ENCODE measurements around the gene OPRM1.

The OPRM1 gene

DNA sequence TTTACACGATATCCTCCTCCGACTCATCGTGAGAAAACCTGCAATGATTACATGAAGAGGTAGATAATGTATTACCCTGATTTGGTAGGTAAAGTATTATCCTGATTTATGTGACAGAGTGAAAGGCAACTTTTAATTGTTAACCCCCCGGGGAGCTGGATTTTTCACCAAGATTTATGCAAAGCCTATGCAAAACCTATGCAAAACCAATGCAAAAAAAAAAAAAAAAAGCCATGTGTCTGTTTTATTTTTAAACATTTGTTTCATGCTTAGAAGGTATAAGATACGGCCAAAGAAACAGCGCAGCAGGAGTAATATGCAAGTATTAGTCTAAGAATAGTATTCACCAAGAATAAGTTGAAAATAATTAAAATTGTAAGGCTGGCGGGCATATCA lies 207.7 kb downstream of the OPRM1 start:
- peak overlapping the region; percentile 98 for H3K27ac ChIP-seq (ENCODE audit: low read length)
- H2AFZ ChIP-seq (ENCODE audit: low read depth, low read length): peak overlapping the region; percentile 93
- H3K9ac ChIP-seq (ENCODE audit: low read depth, low read length): peak overlapping the region; percentile 82
- H3K4me1 ChIP-seq (ENCODE audit: insufficient read depth, low read length): peaks cover 98% of the 10 kb centered on the region
- H4K20me1 ChIP-seq (ENCODE audit: insufficient read depth, low read length): no peaks in the 10 kb centered on the region
- H3K4me2 ChIP-seq (ENCODE audit: insufficient read depth, low read length): peak overlapping the region; percentile 71
- no peak for DNase-seq
- no peak for ATAC-seq (ENCODE audit: insufficient read depth, low read depth)
- H3K27me3 ChIP-seq (ENCODE audit: insufficient read depth, low read length, poor library complexity): no peaks in the 10 kb centered on the region
- peaks cover 13% of the 10 kb centered on the region for H3K36me3 ChIP-seq (ENCODE audit: insufficient read depth, low read length)
- no peak for TF ChIP-seq EZH2 (IDR thresholded peaks at IDR 0.05; ENCODE audit: borderline replicate concordance, low read depth, low read length, severe bottlenecking)
- TF ChIP-seq, protein P1, sequence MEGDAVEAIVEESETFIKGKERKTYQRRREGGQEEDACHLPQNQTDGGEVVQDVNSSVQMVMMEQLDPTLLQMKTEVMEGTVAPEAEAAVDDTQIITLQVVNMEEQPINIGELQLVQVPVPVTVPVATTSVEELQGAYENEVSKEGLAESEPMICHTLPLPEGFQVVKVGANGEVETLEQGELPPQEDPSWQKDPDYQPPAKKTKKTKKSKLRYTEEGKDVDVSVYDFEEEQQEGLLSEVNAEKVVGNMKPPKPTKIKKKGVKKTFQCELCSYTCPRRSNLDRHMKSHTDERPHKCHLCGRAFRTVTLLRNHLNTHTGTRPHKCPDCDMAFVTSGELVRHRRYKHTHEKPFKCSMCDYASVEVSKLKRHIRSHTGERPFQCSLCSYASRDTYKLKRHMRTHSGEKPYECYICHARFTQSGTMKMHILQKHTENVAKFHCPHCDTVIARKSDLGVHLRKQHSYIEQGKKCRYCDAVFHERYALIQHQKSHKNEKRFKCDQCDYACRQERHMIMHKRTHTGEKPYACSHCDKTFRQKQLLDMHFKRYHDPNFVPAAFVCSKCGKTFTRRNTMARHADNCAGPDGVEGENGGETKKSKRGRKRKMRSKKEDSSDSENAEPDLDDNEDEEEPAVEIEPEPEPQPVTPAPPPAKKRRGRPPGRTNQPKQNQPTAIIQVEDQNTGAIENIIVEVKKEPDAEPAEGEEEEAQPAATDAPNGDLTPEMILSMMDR (IDR thresholded peaks at IDR 0.05; ENCODE audit: borderline replicate concordance, extremely low read depth, low read length, poor library complexity, severe bottlenecking): no peak
- peak overlapping the region; percentile 57 to 66 for H3K4me3 ChIP-seq (ENCODE audit: low read depth in 1 of 2, low read length in 2 of 2)
- H3K79me2 ChIP-seq (ENCODE audit: insufficient read depth, low read length): peaks cover 52% of the 10 kb centered on the region
- H3K9me3 ChIP-seq (ENCODE audit: insufficient read depth, low read length, severe bottlenecking): no peaks in the 10 kb centered on the region

DNA sequence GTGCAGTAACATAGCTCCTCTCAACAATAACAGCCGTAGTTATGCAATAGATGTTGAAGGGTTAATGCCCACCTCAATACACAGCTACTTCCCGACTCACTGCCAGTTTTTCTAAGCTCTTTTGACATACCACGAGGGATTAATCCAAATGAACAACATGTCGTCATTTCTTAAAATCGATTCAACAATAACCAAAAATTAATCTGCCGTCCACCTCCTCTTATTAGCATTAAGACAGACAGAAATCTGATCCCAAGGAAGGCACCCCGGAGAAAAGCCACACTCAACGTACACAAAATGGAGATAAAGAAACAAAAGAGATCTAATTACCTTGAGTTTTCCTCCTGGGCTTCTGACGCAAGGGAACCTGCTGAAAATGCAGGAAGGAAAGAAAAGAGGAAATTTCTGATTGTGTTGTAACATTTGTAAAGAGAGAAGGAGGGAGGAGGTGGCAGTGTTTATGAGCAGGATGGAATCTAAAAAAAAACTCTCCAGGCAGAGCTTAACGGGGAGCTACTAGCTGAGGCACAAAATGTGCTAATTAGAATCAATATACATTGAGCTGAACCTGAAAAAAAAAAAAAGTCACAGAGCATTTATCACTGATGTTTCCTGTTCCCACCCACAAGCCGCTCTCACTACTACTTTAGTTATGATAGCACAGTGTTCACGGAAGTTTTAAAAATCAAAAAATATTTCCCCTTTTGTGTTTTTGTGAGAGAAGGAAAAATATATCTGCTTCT lies 208.2 kb downstream of the OPRM1 start:
- peak; percentile 46 for DNase-seq
- Histone ChIP-seq H3K4me3 (ENCODE audit: low read depth in 1 of 2, low read length in 2 of 2) (peak overlapping the region; percentile 57 to 66), H3K4me2 (ENCODE audit: insufficient read depth, low read length) (peak overlapping the region; percentile 71), H2AFZ (ENCODE audit: low read depth, low read length) (peak overlapping the region; percentile 93), H3K9ac (ENCODE audit: low read depth, low read length) (peak overlapping the region; percentile 82), H3K79me2 (ENCODE audit: insufficient read depth, low read length) (peaks cover 47% of the 10 kb centered on the region), H3K36me3 (ENCODE audit: insufficient read depth, low read length) (peaks cover 13% of the 10 kb centered on the region), H3K4me1 (ENCODE audit: insufficient read depth, low read length) (peaks cover 95% of the 10 kb centered on the region), H3K27ac (ENCODE audit: low read length) (peak overlapping the region; percentile 98), H4K20me1 (ENCODE audit: insufficient read depth, low read length) (no peaks in the 10 kb centered on the region), H3K9me3 (ENCODE audit: insufficient read depth, low read length, severe bottlenecking) (no peaks in the 10 kb centered on the region), H3K27me3 (ENCODE audit: insufficient read depth, low read length, poor library complexity) (no peaks in the 10 kb centered on the region)
- peak; percentile 63 for ATAC-seq (ENCODE audit: insufficient read depth, low read depth)
- TF ChIP-seq EZH2 (IDR thresholded peaks at IDR 0.05; ENCODE audit: borderline replicate concordance, low read depth, low read length, severe bottlenecking): no peak
- TF ChIP-seq, protein P1 (IDR thresholded peaks at IDR 0.05; ENCODE audit: borderline replicate concordance, extremely low read depth, low read length, poor library complexity, severe bottlenecking): no peak

DNA sequence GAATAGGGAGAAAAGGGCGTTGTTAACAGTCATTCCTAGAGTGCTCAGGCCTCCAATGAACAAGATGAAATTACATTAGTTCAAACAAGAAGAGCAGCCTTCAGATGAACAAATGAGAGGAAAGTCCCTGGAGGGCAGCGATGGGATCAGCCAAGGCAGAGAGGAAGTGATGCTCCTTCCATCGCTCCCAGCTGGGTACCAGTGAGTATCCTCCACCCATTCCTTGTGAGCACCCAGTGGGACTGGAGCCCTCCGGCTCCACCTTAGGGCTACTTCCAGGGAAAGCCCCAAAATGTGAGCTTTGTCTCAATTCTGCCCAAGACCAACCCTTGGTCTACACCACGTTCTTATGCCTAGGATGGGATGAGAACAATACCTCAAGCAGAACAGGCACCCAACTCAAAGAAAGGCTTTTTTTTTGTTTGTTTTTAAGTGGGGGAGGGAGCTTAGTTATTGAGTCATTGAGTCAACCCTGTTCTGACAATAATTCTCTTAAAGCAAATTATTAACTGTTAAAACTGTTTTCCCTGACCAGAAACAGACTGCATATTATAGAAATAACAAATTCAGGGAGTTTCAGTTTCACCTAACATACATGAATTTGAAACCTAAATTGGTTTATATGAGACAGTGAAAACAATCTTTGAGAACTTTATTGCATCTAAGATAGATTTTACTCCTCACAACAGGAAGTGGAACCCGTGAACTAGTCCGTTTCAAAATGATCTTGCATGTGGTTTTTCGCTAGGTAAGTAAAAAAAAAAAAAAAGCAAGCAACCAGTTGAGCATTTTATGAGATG lies 210.7 kb downstream of the OPRM1 start:
- Histone ChIP-seq H4K20me1 (ENCODE audit: insufficient read depth, low read length) (no peaks in the 10 kb centered on the region), H3K4me2 (ENCODE audit: insufficient read depth, low read length) (peak overlapping the region; percentile 66), H3K79me2 (ENCODE audit: insufficient read depth, low read length) (peaks cover 24% of the 10 kb centered on the region), H3K9ac (ENCODE audit: low read depth, low read length) (peak overlapping the region; percentile 53), H3K36me3 (ENCODE audit: insufficient read depth, low read length) (no peaks in the 10 kb centered on the region), H3K27me3 (ENCODE audit: insufficient read depth, low read length, poor library complexity) (no peaks in the 10 kb centered on the region), H3K4me1 (ENCODE audit: insufficient read depth, low read length) (peaks cover 81% of the 10 kb centered on the region), H3K9me3 (ENCODE audit: insufficient read depth, low read length, severe bottlenecking) (peaks cover 2% of the 10 kb centered on the region), H3K27ac (ENCODE audit: low read length) (peak overlapping the region; percentile 99), H3K4me3 (ENCODE audit: low read depth in 1 of 2, low read length in 2 of 2) (peak overlapping the region in 1 of 2 experiments; percentile 45; a peak in 2 of 4 replicates), H2AFZ (ENCODE audit: low read depth, low read length) (peak overlapping the region; percentile 70)
- TF ChIP-seq EZH2 (IDR thresholded peaks at IDR 0.05; ENCODE audit: borderline replicate concordance, low read depth, low read length, severe bottlenecking): no peak
- TF ChIP-seq, protein P1 (IDR thresholded peaks at IDR 0.05; ENCODE audit: borderline replicate concordance, extremely low read depth, low read length, poor library complexity, severe bottlenecking): no peak
- ATAC-seq (ENCODE audit: insufficient read depth, low read depth) (peak; percentile 67), DNase-seq (peak; percentile 52)
